Right cardiac atrium (tissue), 5 donors: Measurements from ENCODE around the gene VMP1. TPM values are rescaled to one million over a fixed set of nuclear protein-coding genes. Genes with fewer than 3 reads are reported as not detected.

Experiments
- ATAC-seq, 2 donors: fragments of 200-7000 bp; cut with Tn5 transposase; one replicate each; pipeline versions ENCODE4 v1.8.0 to v1.9.1; 2020; ENCODE audit warnings: moderate library complexity in 2 of 2, mild to moderate bottlenecking in 1 of 2
- DNase-seq, 3 donors: peaks; one replicate each; pipeline ENCODE4 v3.0.0-alpha.2; 2020
- H3K27ac ChIP-seq: one replicate; pipeline ENCODE4 v1.5.1; 2013; ENCODE audit warnings: mild to moderate bottlenecking, low read length, control low read depth, moderate library complexity
- H3K27me3 ChIP-seq: one replicate; pipeline ENCODE4 v1.6.1; 2013; ENCODE audit not compliant: control insufficient read depth, insufficient read depth
- H3K4me1 ChIP-seq: one replicate; pipeline ENCODE4 v1.6.1; 2013; ENCODE audit warnings: low read length; ENCODE audit not compliant: control insufficient read depth, insufficient read depth
- H3K4me3 ChIP-seq: one replicate; pipeline ENCODE4 v1.5.1; 2013; ENCODE audit warnings: low read length, control low read depth
- H3K9me3 ChIP-seq: one replicate; pipeline ENCODE4 v1.6.1; 2013; ENCODE audit warnings: low read length; ENCODE audit not compliant: control insufficient read depth
- WGBS: extraction: QIAGEN DNeasy Blood & Tissue Kit; methylation state at CpG from one replicate; pipeline ENCODE4 v1.1.7; 2013; 5-methylcytosine and 5-hydroxymethylcytosine counted together
- intact Hi-C, 4 donors: fragments of 100-400 bp; cut with DNase I; formaldehyde crosslinking; loops; one replicate each; pipeline versions ENCODE4 v1.11.0 to v1.14.0; 2022 to 2023
- polyA plus RNA-seq: library from polyadenylated mRNA; stranded (reverse); fragments of 200-250 nt; gene quantifications from one replicate; pipeline ENCODE4 v1.2.3, GENCODE V29; 2013
- total RNA-seq, 4 donors: library from RNA; stranded (reverse); fragmentation: NEBNext Ultra II Directional; extraction: Animal tissue kit (Norgen Biotek cat#: 25700); gene quantifications; one replicate each; pipeline ENCODE4 v1.2.1, GENCODE V29; 2021
- donor health status: healthy with polysubstance abuse.
- donor health status: DM: no; HTN: yes; CAD: no.
- donor health status: DM: no; HTN: no; CAD: no.
- donor health status: DM: no; HTN: yes; CAD: no; lungs with severe emphysema.
- donor health status: DM: yes; HTN: yes; CAD: no.

The VMP1 gene
- total and polyA plus RNA-seq, 5 donors = 60.7 to 106 (median 68.3) TPM

DNA sequence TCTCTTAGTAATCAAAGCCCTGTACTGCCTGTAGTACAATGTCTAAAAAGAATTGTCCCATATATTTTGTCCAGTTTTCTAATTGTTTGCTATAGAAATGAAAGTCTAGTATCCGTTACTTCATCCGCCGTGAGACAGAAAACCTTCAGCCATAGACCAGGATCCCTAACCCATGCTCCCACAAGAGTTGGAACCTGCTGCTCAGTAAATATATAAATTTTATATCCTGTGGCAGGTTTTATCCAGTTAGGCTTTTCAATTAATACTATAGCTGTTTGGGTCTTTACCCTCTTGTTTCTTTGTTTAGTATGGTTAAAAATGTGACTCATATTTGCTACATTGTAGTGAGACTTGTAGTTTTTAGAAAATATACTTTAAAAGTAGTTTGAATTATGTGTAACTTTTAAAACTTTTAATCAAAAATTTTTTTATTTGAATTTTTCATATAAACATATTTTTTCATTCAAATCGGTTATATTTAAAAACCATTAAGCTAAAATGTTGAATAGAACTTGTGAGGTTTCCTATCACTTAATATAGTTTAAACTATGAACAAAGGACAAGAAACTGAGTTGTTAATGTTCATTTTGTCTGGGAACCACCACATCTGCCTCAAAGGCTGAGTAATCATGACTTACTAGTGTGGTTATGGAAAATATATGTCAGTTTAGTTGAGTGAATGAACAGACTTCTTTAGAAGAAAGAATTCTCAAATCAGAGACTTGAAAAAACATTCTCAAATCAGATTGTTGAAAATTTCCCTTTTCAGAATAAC is 54.8 kb downstream of the VMP1 start:
- ATAC-seq (no peak), DNase-seq (no peak)
- no peaks in the 10 kb centered on the region for H3K4me1 ChIP-seq
- no peak overlapping the region for H3K27ac ChIP-seq
- intact Hi-C loops = no loop called here
- H3K9me3 ChIP-seq = no peaks in the 10 kb centered on the region
- H3K27me3 ChIP-seq = no peaks in the 10 kb centered on the region
- 91% methylated on average over 4 of the region's 4 CpGs for WGBS
- no peak overlapping the region for H3K4me3 ChIP-seq

DNA sequence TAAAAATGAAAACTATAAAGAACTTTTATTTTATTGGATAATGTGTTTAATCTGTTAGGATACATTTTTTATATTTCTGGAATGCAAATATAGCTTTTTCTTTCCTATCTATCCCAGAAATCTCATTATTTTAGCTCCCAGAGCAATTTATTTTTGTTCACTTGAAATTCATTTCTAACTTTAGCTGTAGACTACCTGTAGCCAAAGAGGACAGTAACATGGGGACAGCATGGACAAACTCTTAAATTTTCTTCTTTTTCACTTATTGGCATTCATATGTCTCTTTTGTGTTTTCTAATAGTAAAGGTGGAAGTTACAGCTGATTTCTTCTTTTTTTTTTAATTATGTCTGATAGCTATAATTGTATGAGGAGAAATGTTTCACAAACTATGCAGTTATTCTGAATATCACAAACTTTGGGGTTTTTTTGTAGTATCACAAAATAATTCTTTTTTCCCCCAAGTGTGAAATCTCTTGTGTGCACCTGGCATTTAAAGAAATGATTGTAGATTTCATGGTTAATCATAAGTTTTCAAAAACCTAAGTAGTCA is 55.4 kb downstream of the VMP1 start:
- Histone ChIP-seq H3K4me1 (no peaks in the 10 kb centered on the region), H3K9me3 (no peaks in the 10 kb centered on the region), H3K27ac (no peak overlapping the region), H3K27me3 (no peaks in the 10 kb centered on the region), H3K4me3 (no peak overlapping the region)
- intact Hi-C loops = no loop called here
- DNase-seq (no peak), ATAC-seq (no peak)

DNA sequence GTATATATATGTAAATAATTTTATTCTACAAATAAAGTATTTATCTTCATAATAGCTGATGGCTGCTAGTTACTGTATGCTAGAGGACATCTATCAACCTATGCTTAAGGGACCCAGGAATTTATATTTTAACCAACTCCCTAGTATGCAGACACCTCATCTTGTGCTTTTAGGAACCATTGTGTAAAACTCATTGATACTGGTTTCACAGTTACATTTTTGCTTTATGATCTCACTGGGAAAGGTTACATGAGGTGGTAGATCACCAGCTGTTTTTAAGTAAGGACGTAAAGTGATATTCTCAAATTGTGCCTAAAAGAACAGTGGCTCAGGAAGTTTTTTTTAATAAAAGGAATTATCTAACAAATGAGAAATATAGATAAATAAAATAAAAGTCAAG is 56.4 kb downstream of the VMP1 start:
- no peaks in the 10 kb centered on the region for H3K27me3 ChIP-seq
- 89% methylated on average over 1 of the region's 1 CpG for WGBS
- no peak overlapping the region for H3K27ac ChIP-seq
- intact Hi-C loops = no loop called here
- no peak overlapping the region for H3K4me3 ChIP-seq
- H3K4me1 ChIP-seq = no peaks in the 10 kb centered on the region
- ATAC-seq = no peak
- no peak for DNase-seq
- H3K9me3 ChIP-seq = no peaks in the 10 kb centered on the region

DNA sequence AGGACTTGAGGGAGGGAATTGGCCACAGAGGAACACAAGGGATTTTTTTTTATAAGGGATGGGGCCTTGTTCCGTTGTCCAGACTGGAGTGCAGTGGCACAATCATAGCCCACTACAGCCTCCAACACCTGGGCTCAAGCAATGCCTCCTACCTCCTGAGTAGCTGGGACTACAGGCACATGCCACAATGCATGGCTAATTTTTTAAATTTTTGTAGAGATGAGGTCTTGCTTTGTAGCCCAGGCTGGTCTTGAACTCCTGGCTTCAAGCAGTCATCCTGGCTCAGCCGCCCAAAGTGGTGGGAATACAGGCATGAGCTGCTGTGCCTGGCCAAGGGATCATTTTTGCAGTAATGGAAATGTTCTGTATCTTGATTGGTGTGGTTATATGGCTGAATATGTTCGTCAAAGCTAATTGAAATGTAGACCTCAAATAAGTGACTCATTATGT is 56.9 kb downstream of the VMP1 start:
- H3K4me1 ChIP-seq = no peaks in the 10 kb centered on the region
- no peak for ATAC-seq
- no peak overlapping the region for H3K27ac ChIP-seq
- no peak overlapping the region for H3K4me3 ChIP-seq
- H3K27me3 ChIP-seq = no peaks in the 10 kb centered on the region
- intact Hi-C loops = no loop called here
- no peak for DNase-seq
- no peaks in the 10 kb centered on the region for H3K9me3 ChIP-seq
- 95% methylated on average over 3 of the region's 3 CpGs for WGBS

DNA sequence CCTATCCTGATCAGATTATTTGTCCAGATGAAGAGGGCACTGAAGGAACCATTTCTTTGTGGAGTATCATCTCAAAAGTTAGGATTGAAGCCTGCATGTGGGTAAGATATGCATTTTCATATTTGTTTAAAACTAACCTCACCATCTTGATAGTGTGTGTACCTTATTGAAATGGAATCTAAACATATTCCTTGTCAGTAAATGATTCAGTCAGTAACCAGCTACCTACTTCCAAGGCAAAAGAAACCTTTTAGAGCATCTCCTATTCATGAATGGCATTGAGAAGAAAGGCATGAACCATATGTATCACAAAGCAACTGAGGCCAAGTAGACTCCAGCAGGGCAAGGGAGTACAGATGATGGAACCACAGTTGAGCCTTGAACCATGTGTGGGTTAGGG is 57.6 kb downstream of the VMP1 start:
- ATAC-seq = no peak
- no peak for DNase-seq
- H3K9me3 ChIP-seq = no peaks in the 10 kb centered on the region
- H3K4me1 ChIP-seq = no peaks in the 10 kb centered on the region
- no peaks in the 10 kb centered on the region for H3K27me3 ChIP-seq
- no peak overlapping the region for H3K4me3 ChIP-seq
- H3K27ac ChIP-seq = no peak overlapping the region
- intact Hi-C loops = no loop called here

DNA sequence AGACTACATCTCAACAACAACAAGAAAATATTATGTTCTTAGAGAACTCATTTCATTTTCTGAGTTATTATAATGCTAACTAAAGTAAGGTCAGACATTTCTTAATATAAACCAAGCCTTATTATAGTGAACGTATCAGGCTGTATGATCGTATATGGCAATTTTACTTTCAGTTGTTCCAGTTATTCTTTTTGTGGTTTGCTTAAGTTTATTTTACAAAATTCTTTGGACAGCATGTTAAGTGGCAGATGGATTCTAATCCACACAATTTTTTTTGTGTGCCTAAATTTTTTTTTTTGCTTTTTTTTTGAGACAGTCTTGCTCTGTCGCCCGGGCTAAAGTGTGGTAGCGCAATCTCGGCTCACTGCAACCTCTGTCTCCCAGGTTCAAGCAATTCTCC is 59.0 kb downstream of the VMP1 start:
- Histone ChIP-seq H3K9me3 (no peaks in the 10 kb centered on the region), H3K4me1 (no peaks in the 10 kb centered on the region)
- ATAC-seq = no peak

DNA sequence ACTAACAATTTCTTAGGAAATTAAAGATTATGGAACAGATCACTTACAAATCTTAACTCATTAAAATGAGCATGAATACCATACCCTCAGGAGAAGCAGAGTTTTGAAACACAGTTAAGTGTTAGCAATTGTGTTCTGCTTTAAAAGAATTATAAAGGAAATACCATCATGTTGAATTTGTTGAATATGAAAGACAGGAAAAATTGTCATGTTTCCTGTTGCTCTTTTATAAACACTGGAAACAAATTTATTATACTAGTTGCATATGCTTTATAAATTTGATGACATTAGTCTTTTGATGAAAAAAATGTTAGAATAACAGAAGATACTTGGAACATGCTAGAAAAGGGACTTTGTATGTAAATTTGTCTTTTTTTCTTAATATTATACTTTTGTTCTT is 59.7 kb downstream of the VMP1 start:
- no peak overlapping the region for H3K27ac ChIP-seq

More for the DNA sequence above, 59.0 kb downstream of the VMP1 start:
- DNase-seq = no peak
- Histone ChIP-seq H3K27ac (no peak overlapping the region), H3K27me3 (no peaks in the 10 kb centered on the region), H3K4me3 (no peak overlapping the region)
- WGBS = 97% methylated on average over 6 of the region's 6 CpGs
- intact Hi-C loops = no loop called here

DNA sequence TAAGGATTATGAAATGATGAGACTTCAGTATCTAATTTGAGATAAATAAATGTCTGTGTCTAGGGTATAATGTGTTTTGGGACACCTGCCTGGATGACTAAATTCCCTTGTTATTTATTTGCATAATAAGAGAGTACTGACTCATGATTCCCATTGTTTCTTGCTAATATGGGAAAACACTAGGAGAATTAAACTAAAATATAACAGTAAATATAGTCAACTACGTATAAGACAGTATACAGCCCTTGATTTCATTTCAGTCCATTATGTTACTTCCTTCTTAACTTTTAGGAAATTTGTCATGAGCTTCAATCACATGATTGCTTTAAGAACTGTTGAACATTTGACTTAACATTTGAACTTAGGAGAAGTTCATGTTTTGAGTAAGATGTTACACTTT is 62.4 kb downstream of the VMP1 start:
- Histone ChIP-seq H3K27me3 (no peaks in the 10 kb centered on the region), H3K9me3 (no peaks in the 10 kb centered on the region), H3K4me1 (no peaks in the 10 kb centered on the region), H3K4me3 (no peak overlapping the region), H3K27ac (no peak overlapping the region)
- DNase-seq = no peak
- intact Hi-C loops = loop anchor here in 1 of 4 donors (10.0 kb wide), 1 partner anchor 55 kb away; no protein-coding TSS in a partner anchor
- 68% methylated on average over 1 of the region's 1 CpG for WGBS
- ATAC-seq = no peak

More for the DNA sequence above, 59.7 kb downstream of the VMP1 start:
- Histone ChIP-seq H3K9me3 (no peaks in the 10 kb centered on the region), H3K4me1 (no peaks in the 10 kb centered on the region), H3K4me3 (no peak overlapping the region), H3K27me3 (no peaks in the 10 kb centered on the region)
- intact Hi-C loops = no loop called here
- ATAC-seq = no peak
- no peak for DNase-seq

DNA sequence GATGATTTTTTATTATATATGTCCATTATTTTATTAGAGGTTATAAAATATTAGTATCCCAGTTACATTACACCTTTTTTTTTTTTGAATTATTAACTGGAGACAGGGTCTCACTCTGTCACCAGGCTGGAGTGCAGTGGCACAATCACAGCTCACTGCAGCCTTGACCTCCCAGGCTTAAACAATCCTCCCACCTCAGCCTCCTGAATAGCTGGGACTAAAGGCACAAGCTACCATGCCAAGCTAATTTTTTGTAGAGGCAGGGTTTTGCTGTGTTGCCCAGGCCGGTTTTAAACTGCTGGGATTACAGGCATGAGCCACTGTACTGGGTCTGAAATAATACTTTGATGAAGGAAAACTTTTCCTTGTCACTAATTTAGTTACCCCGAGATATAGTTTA is 63.6 kb downstream of the VMP1 start:
- Histone ChIP-seq H3K9me3 (no peaks in the 10 kb centered on the region), H3K27me3 (no peaks in the 10 kb centered on the region), H3K4me1 (no peaks in the 10 kb centered on the region), H3K4me3 (no peak overlapping the region), H3K27ac (no peak overlapping the region)
- 98% methylated on average over 2 of the region's 2 CpGs for WGBS
- intact Hi-C loops = loop anchor here in 1 of 4 donors (10.0 kb wide), 1 partner anchor 54 kb away; no protein-coding TSS in a partner anchor
- ATAC-seq (no peak), DNase-seq (no peak)

DNA sequence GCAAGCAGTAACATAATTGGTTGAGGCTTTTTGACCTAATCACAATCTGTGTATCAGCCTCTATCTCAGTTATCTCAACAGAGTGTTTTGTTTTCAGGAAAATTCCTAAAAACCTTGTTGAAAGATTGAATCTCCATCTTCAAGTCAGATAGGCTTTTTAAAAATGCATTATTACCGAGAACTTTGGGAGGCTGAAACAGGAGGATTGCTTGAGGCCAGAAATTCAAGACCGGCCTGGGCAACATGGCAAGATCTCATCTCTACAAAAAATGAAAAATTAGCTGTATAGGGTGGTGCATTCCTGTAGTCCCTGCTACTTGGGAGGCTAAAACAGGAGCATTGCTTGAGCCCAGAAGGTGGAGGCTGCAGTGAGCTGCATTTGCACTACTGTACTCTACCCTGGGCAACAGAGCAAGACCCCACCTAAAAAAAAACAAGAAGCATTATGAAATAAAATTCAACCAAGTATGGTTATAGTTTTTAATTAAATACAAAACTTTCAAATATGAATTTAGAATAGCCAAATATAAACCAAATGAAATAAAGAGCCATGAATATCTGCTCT is 68.4 kb downstream of the VMP1 start:
- DNase-seq (no peak), ATAC-seq (no peak)
- WGBS = 98% methylated on average over 2 of the region's 2 CpGs
- no peaks in the 10 kb centered on the region for H3K9me3 ChIP-seq
- no peaks in the 10 kb centered on the region for H3K27me3 ChIP-seq
- H3K27ac ChIP-seq = no peak overlapping the region
- intact Hi-C loops = loop anchor here in 1 of 4 donors (10.0 kb wide), 1 partner anchor 49 kb away; no protein-coding TSS in a partner anchor
- no peaks in the 10 kb centered on the region for H3K4me1 ChIP-seq
- H3K4me3 ChIP-seq = no peak overlapping the region

DNA sequence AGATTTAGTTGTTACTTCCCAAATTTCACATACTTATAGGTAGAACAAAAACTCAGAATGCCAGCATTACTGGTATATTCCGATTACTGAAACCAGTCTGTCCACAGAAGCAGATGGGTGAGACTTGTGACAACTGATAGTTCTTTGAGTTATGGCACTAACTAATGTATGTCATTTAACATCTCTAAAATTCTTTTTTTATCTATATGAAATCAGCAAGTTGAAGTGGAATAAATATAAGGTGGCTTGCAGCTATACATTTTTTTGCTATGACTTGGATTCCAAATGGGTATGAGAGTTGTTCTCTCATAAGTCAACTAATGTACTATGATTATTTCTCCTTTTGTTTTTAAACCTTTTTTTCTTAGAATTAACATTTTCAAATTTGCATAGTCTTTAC is 69.1 kb downstream of the VMP1 start:
- Histone ChIP-seq H3K27ac (no peak overlapping the region), H3K4me3 (no peak overlapping the region), H3K27me3 (no peaks in the 10 kb centered on the region), H3K4me1 (no peaks in the 10 kb centered on the region), H3K9me3 (no peaks in the 10 kb centered on the region)
- 99% methylated on average over 1 of the region's 1 CpG for whole genome bisulfite sequencing
- no peak for ATAC-seq
- intact Hi-C loops = loop anchor here in 1 of 4 donors (10.0 kb wide), 1 partner anchor 48 kb away; no protein-coding TSS in a partner anchor
- no peak for DNase-seq
